Choroid plexus epithelial cell (primary cell): Measurements from ENCODE around the gene HCN1.

Experiments
- DNase-seq: peaks from one replicate; pipeline ENCODE4 v3.0.0-alpha.2; 2010; ENCODE audit warnings: low read depth
- H3K4me3 ChIP-seq: 2 replicates; pipeline ENCODE4 v1.5.1; 2011; ENCODE audit warnings: low read depth, mild to moderate bottlenecking, control low read depth, low read length, moderate library complexity
- CTCF ChIP-seq: conservative IDR thresholded peaks from 2 replicates; pipeline ENCODE4 v1.5.1; 2011; ENCODE audit warnings: low read depth, mild to moderate bottlenecking, control low read depth, inconsistent platforms, low read length, moderate library complexity

HCN1 gene

GRCh38 chr5:45578270-45578669, 117.9 kb downstream of the HCN1 start:
- no peak overlapping the region for H3K4me3 ChIP-seq
- no peak for DNase-seq
- TF ChIP-seq CTCF: no peak

- TF ChIP-seq CTCF: no peak
Observed at GRCh38 chr5:45568813-45569212, 127.4 kb downstream of the HCN1 start.

GRCh38 chr5:45542421-45542820, 153.8 kb downstream of the HCN1 start:
- no peak for DNase-seq

More at GRCh38 chr5:45568813-45569212, 127.4 kb downstream of the HCN1 start:
- no peak for DNase-seq
- H3K4me3 ChIP-seq: no peak overlapping the region

GRCh38 chr5:45533663-45534062, 162.5 kb downstream of the HCN1 start:
- no peak for TF ChIP-seq CTCF
- DNase-seq: no peak
- no peak overlapping the region for H3K4me3 ChIP-seq

More at GRCh38 chr5:45542421-45542820, 153.8 kb downstream of the HCN1 start:
- no peak for TF ChIP-seq CTCF
- no peak overlapping the region for H3K4me3 ChIP-seq

GRCh38 chr5:45532826-45533624, 163.2 kb downstream of the HCN1 start:
- H3K4me3 ChIP-seq: no peak overlapping the region
- no peak for TF ChIP-seq CTCF
- no peak for DNase-seq

- peak; percentile 48 for TF ChIP-seq CTCF
- peak; percentile 52 for DNase-seq
- no peak overlapping the region for H3K4me3 ChIP-seq
Observed at GRCh38 chr5:45521067-45521466, 175.1 kb downstream of the HCN1 start.

- no peak for TF ChIP-seq CTCF
- no peak overlapping the region for H3K4me3 ChIP-seq
- no peak for DNase-seq
Observed at GRCh38 chr5:45512521-45512920, 183.7 kb downstream of the HCN1 start.
